ENCODE measurements around the gene ECE2. TPM values are rescaled to one million over a fixed set of nuclear protein-coding genes. Genes with fewer than 3 reads are reported as not detected.
"Not testable (repeated sequence)": the region's sequence is repeated elsewhere in the genome, so short reads cannot be mapped to it uniquely, and the experiment has no call there.

The ECE2 gene
- polyA plus RNA-seq, 1 donor from 2014 or later, result 0.22 TPM

- peak overlapping the region; percentile 75 for H3K4me3 ChIP-seq (ENCODE audit: low read length)
- peak overlapping the region; percentile 82 for H3K27ac ChIP-seq (ENCODE audit: low read length)
- no peaks in the 10 kb centered on the region for H3K79me2 ChIP-seq (replicated peaks; ENCODE audit: insufficient read depth, low read length)
- peak overlapping the region; percentile 60 for H2AFZ ChIP-seq (ENCODE audit: low read depth, low read length)
- H4K20me1 ChIP-seq (ENCODE audit: insufficient read depth), result no peaks in the 10 kb centered on the region
- no peaks in the 10 kb centered on the region for H3K9me2 ChIP-seq (ENCODE audit: insufficient read depth, low read length)
- H3F3A ChIP-seq (ENCODE audit: insufficient read depth, low read length, poor library complexity, severe bottlenecking), result no peaks in the 10 kb centered on the region
- TF ChIP-seq EP300 (conservative IDR thresholded peaks at IDR 0.05; ENCODE audit: poor library complexity, severe bottlenecking) (no peak), TAF1 (IDR thresholded peaks at IDR 0.05; ENCODE audit: low read depth) (peak; percentile 37), POLR2AphosphoS5 (IDR thresholded peaks at IDR 0.05) (peak; percentile 76), CTCF (IDR thresholded peaks at IDR 0.05; ENCODE audit: poor library complexity, severe bottlenecking) (peak; percentile 23), RAD21 (conservative IDR thresholded peaks at IDR 0.05) (no peak), MXI1 (conservative IDR thresholded peaks at IDR 0.05; ENCODE audit: poor library complexity, severe bottlenecking) (peak; percentile 27), SMC3 (conservative IDR thresholded peaks at IDR 0.05; ENCODE audit: poor library complexity) (peak; percentile 8), EZH2 (IDR thresholded peaks at IDR 0.05; ENCODE audit: borderline replicate concordance, insufficient read depth, low read length, poor library complexity, severe bottlenecking) (no peak), REST (IDR thresholded peaks at IDR 0.05; ENCODE audit: borderline replicate concordance) (no peak)
- H3K9ac ChIP-seq (ENCODE audit: low read length), result peak overlapping the region; percentile 85
- peak overlapping the region; percentile 73 for H3K4me2 ChIP-seq (ENCODE audit: low read length)
- no peaks in the 10 kb centered on the region for H3K36me3 ChIP-seq (ENCODE audit: insufficient read depth, low read length)
- H3K9me3 ChIP-seq (ENCODE audit: low read length), result no peaks in the 10 kb centered on the region
- peaks cover 47% of the 10 kb centered on the region for H3K27me3 ChIP-seq (ENCODE audit: insufficient read depth, low read depth, low read length)
Measured at GRCh38 chr3:184261854-184262763, 13.7 kb upstream of the ECE2 start.

- Histone ChIP-seq H3K4me2 (ENCODE audit: low read length) (peak overlapping the region; percentile 73), H2AFZ (ENCODE audit: low read depth, low read length) (no peak overlapping the region), H3K36me3 (ENCODE audit: insufficient read depth, low read length) (no peaks in the 10 kb centered on the region), H3F3A (ENCODE audit: insufficient read depth, low read length, poor library complexity, severe bottlenecking) (no peaks in the 10 kb centered on the region), H3K27ac (ENCODE audit: low read length) (peak overlapping the region; percentile 82), H3K79me2 (replicated peaks; ENCODE audit: insufficient read depth, low read length) (no peaks in the 10 kb centered on the region), H3K4me3 (ENCODE audit: low read length) (peak overlapping the region; percentile 75), H3K9ac (ENCODE audit: low read length) (peak overlapping the region; percentile 85), H4K20me1 (ENCODE audit: insufficient read depth) (no peaks in the 10 kb centered on the region), H3K9me3 (ENCODE audit: low read length) (no peaks in the 10 kb centered on the region), H3K27me3 (ENCODE audit: insufficient read depth, low read depth, low read length) (peaks cover 47% of the 10 kb centered on the region), H3K9me2 (ENCODE audit: insufficient read depth, low read length) (no peaks in the 10 kb centered on the region)
- peak; percentile 4 for TF ChIP-seq POLR2AphosphoS5 (IDR thresholded peaks at IDR 0.05)
- no peak for TF ChIP-seq SMC3 (conservative IDR thresholded peaks at IDR 0.05; ENCODE audit: poor library complexity)
- peak; percentile 20 for TF ChIP-seq TAF1 (IDR thresholded peaks at IDR 0.05; ENCODE audit: low read depth)
- TF ChIP-seq REST (IDR thresholded peaks at IDR 0.05; ENCODE audit: borderline replicate concordance), result no peak
- TF ChIP-seq RAD21 (conservative IDR thresholded peaks at IDR 0.05), result no peak
- no peak for TF ChIP-seq CTCF (IDR thresholded peaks at IDR 0.05; ENCODE audit: poor library complexity, severe bottlenecking)
Measured at GRCh38 chr3:184262764-184263179, 13.1 kb upstream of the ECE2 start.

GRCh38 chr3:184267249-184267648 is 8.6 kb upstream of the ECE2 start:
- H3K79me2 ChIP-seq (replicated peaks; ENCODE audit: insufficient read depth, low read length); H3F3A ChIP-seq (ENCODE audit: insufficient read depth, low read length, poor library complexity, severe bottlenecking); H3K4me2 ChIP-seq (ENCODE audit: low read length); H3K36me3 ChIP-seq (ENCODE audit: insufficient read depth, low read length); H3K9me2 ChIP-seq (ENCODE audit: insufficient read depth, low read length); H2AFZ ChIP-seq (ENCODE audit: low read depth, low read length); H4K20me1 ChIP-seq (ENCODE audit: insufficient read depth); H3K9ac ChIP-seq (ENCODE audit: low read length); H3K9me3 ChIP-seq (ENCODE audit: low read length); H3K4me3 ChIP-seq (ENCODE audit: low read length); H3K27ac ChIP-seq (ENCODE audit: low read length): not testable (repeated sequence)
- peaks cover 13% of the 10 kb centered on the region for H3K27me3 ChIP-seq (ENCODE audit: insufficient read depth, low read depth, low read length)
